ENCODE data around the gene RAB44.

GRCh38 chr6:36700831-36701230 lies 3.2 kb downstream of the RAB44 start:
- TF ChIP-seq CHD2 (IDR thresholded peaks at IDR 0.05; ENCODE audit: low read length, partially characterized antibody) (no peak), RFX5 (IDR thresholded peaks at IDR 0.05; ENCODE audit: low read length) (no peak), ZBTB33 (IDR thresholded peaks at IDR 0.05; ENCODE audit: borderline replicate concordance, low read depth) (no peak), RAD21 (IDR thresholded peaks at IDR 0.05; ENCODE audit: low read length) (no peak), USF1 (IDR thresholded peaks at IDR 0.05; ENCODE audit: borderline replicate concordance, low read depth) (no peak), YY1 (IDR thresholded peaks at IDR 0.05; ENCODE audit: low read depth) (no peak), SMC3 (IDR thresholded peaks at IDR 0.05; ENCODE audit: low read depth, low read length) (no peak), CTCF (IDR thresholded peaks at IDR 0.05) (no peak), REST (IDR thresholded peaks at IDR 0.05; ENCODE audit: low read depth, low read length) (no peak), GABPA (IDR thresholded peaks at IDR 0.05; ENCODE audit: low read depth) (no peak), RXRA (IDR thresholded peaks at IDR 0.05; ENCODE audit: borderline replicate concordance, low read depth) (no peak), POLR2AphosphoS5 (IDR thresholded peaks at IDR 0.05; ENCODE audit: low read depth, low read length) (no peak)

Data from SK-N-SH (cell line).